Middle frontal gyrus (tissue), 1 donor: ENCODE results near the gene RSBN1L.
"Not testable (repeated sequence)": the region's sequence is repeated elsewhere in the genome, so short reads cannot be mapped to it uniquely, and the experiment has no call there.

Experiments used
- DNase-seq: peaks from one replicate; pipeline ENCODE4 v3.0.0-alpha.2; 2015; ENCODE audit warnings: low spot score; ENCODE audit errors: extremely low spot score

The RSBN1L gene

GRCh38 chr7:77696057-77696642 lies at the start of gene RSBN1L:
TSS of gene RSBN1L (plus strand) at chr7:77696459. CDS start at chr7:77696470, 11 bp downstream.
- peak; percentile 98 for DNase-seq

DNA sequence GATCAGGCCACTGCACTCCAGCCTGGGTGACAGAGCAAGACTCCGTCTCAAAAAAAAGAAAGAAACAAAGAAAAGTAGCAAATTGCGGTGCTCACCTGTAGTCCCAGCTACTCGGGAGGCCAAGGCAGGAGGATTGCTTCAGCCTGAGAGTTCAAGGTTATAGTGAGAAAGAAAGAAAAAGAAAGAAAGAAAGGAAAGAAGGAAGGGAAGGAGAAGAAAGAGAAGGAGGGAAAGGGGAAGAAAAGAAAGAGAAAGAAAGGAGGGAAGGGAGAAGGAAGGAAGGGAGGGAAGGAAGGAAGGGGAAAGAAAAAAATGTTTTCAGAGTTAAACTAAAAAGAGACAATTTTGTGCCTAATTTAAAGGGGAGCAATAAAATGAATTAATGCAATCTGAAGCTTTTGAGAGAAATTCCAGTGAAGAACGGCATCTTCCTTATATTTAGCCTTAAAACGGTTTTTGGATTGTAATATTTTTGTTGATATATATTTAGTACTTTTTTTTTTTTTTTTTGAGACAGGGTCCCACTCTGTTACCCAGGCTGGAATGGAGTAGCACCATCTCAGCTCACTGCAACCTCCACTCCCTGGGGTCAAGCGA lies 47.4 kb upstream of the RSBN1L start:
- no peak for DNase-seq

DNA sequence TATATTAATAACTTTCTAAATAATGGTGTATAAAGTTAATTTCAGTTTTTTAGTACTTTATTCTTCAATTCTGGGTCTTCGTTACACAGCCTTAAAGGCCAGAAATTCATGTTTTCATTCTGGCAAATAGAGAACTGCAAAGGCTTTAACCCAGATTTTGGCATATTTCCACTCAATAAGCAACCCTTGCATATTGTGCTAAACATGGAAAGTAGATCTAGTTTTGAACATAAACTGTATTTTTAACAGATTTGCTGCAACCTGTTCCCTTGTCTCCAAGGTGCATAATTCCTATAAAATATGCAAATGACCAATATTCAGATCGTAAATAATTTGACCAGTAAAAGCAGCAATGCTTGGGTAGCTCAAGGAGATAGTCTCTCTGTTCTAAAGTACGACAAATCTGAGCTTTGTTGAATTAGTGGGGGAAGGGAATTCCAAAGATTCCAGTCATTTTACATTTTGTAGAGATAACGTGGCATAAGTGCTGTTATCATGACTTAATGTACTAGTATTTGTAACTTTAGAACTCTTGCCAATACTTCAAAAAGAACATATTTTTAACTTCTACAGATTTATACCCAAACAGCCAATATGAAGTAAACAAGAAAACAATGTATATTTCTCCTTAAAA lies 46.4 kb upstream of the RSBN1L start:
- DNase-seq: no peak

- DNase-seq: no peak
Measured at GRCh38 chr7:77651575-77652162, 44.6 kb upstream of the RSBN1L start.

DNA sequence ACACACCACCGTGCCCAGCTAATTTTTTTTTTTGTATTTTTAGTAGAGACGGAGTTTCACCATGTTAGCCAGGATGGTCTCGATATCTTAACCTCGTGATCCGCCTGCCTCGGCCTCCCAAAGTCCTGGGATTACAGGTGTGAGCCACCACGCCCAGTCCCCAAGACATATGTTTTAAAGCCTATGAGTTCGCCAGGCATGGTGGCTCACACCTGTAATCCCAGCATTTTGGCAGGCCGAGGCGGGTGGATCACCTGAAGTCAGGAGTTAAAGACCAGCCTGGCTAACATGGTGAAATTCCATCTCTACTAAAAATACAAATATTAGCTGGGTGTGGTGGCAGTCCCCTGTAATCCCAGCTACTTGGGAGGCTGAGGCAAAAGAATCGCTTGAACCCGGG lies 43.4 kb upstream of the RSBN1L start:
- not testable (repeated sequence) for DNase-seq

DNA sequence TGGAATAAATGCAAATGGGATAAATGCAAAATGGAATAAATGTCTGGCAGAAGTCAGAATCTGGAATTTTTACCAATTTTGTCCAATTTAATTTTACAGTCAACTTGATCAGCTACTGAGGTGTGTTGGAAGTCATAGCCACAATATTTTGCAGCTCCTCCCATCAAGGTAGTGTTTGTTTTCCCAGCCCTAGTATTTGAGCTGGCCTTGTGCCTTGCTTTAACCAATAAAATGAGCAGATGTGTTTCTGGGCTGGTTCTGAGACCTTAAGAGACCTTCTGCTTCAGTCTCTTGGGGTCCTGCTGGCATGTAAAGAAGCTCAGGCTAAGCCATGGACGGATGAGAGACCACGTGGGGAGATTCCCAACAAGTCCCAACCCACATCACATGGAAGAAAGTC lies 42.7 kb upstream of the RSBN1L start:
- DNase-seq: no peak

GRCh38 chr7:77655356-77655755 lies 40.9 kb upstream of the RSBN1L start:
- no peak for DNase-seq

DNA sequence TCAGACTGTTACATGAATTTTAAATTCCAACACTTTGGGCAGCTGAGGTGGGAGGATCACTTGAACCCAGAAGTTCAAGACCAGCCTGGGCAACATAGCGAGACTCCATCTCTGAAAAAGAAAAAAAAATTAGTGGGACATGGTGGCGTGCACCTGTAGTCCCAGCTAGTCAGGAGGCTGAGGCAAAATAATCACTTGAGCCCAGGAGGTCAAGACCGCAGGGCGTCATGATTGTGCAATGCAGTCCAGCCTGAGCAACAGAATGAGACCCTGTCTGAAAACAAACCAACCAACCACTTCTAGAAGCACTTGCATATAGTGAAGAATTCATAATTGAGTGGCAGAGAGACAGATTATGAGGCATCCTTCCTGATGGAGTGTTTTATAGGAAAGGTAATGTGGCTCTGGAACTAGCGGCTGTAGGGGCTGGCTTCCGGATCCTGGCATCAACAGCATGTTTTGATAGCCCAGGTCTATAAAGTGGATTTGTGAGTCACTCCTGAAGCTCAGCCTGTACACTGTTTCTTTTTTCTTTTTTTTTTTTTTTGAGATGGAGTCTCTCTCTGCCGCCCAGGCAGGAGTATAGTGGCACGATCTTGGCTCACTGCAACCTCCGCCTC lies 40.3 kb upstream of the RSBN1L start:
- DNase-seq: no peak

GRCh38 chr7:77657427-77658224 lies 38.6 kb upstream of the RSBN1L start:
- no peak for DNase-seq

DNA sequence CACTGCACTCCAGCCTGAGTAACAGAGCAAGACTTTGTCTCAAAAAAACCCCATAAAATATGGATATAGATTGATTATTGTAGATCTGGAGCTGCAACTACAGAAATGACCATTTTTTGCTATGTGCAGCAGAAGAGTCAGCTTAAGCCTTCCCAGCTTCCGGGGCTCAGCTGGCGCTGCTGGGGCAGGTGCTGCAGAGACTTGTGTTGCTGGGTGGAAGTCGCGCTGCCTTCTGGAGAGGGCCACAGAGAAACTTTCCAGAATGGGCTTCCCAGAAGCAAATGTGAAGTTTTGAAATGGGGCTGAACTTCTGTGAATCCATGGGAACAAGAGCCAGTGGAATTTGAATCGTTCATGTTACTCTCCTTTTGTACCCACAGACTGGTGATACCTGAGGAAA lies 37.3 kb upstream of the RSBN1L start:
- DNase-seq: no peak

DNA sequence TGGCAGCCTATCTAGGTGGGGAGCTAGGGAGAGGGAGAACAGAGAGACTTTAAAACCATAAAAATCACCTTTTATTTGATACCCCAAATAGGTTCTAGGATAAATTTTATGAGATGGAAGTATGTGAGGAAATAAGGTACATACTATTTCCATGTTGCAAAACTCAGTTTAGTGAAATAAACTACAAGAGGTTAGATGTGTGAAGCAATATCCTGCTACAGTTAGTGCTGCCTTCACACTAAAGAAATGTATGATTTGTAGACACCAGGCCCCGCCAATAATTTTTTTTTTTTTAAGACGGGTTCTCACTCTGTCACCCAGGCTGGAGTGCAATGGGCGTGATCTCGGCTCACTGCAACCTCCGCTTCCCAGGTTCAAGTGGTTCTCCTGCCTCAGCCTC lies 34.4 kb upstream of the RSBN1L start:
- no peak for DNase-seq

DNA sequence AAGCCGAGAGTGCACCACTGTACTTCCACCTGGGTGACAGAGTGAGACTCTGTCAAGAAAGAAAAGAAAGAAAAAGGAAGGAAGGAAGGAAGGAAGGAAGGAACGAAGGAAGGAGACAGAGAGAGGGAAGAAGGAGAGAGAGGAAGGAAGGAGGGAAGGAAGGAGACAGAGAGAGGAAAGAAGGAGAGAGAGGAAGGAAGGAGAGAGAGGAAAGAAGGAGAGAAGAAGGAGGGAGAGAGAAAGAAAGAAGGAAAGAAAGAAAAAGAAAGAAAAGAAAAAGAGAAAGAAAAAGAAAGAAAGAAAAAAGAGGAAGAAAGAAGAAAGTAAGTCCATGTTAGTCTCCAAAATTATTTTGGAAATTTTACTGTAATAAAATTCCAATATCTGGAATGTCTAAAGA lies 33.4 kb upstream of the RSBN1L start:
- no peak for DNase-seq

DNA sequence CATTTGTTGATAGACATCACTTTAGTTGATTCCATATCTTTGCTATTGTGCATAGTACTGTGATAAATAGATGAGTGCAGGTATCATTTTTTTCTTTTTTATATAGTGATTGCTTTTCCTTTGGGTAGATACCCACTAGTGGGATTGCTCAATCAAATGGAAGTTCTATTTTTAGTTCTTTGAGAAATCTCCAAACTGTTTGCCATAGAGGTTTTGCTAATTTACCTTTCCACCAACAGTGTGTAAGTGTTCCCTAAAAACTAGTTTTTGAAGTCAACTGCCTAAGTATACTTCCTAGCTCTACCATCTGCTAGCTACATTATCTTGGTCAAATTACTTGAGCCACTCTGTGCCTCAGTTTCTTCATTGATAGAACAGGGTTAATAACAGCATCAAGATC lies 31.5 kb upstream of the RSBN1L start:
- no peak for DNase-seq

GRCh38 chr7:77665161-77665560 lies 31.1 kb upstream of the RSBN1L start:
- no peak for DNase-seq

GRCh38 chr7:77667459-77668086 lies 28.7 kb upstream of the RSBN1L start:
- DNase-seq: no peak

DNA sequence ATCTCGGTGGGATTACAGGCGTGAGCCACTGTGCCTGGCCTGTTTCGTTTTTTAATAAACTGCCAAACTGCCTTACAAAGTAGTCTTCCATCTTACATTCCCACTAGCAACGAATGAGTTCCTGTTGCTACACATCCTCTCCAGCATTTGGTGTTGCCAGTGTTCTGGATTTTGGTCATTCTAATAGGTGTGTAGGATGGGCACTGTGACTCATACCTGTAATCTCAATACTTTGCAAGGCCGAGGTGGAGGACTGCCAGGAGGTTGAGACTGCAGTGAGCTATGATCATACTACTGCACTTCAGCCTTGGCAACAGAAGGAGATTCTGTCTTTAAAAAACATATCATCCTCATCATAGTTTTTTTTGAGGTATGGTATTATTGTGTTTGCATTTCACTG lies 21.4 kb upstream of the RSBN1L start:
- DNase-seq: no peak

- DNase-seq: no peak
Measured at GRCh38 chr7:77679608-77680007, 16.7 kb upstream of the RSBN1L start.

DNA sequence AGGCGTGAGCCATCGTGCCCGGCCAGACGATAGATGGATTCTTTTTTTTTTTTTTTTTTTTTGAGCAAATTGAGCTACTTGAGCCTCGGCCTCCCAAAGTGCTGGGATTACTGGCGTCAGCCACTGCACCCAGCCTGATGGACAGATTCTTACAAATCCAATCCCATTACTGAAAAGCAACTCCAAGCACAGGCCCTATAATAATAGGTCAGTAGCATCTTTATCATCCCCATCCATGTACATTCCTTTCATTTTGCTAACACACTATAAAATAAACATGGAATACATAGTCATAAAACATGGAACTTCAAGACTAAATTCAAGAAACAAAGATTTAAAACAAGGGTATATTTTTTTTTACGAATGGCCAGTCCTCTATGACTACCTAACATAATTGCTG lies 16.0 kb upstream of the RSBN1L start:
- DNase-seq: no peak

- no peak for DNase-seq
Measured at GRCh38 chr7:77684030-77684429, 12.2 kb upstream of the RSBN1L start.

DNA sequence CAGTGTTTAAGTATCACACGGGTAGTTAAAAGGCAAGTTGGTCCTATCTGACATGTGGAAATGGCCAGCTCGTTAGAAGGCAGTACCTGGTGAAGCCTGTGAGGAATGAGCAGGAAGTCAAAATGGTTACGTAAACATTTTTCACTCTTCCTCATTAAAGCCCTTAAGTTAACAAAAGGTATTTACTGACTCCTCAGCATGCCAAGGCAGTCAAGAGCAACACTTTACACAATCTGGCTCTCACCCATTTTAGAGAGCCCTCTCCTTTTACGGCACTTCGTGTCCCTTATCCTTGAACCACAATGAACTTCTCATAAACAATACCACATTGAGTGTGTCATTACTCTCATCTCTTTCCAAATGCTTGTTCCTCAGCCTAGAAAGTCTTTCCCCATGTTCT lies 11.0 kb upstream of the RSBN1L start:
- DNase-seq: no peak
